SU-DHL-6 (cell line): Measurements from ENCODE around the gene DTHD1.

ENCODE experiments used
- H2AFZ ChIP-seq: fragments of 200-600 bp; sonication (generic); 2 replicates; pipeline ENCODE4 v1.6.1; 2014; ENCODE audit warnings: low read depth, mild to moderate bottlenecking, moderate library complexity, mixed read lengths, antibody characterized with exemption, low read length; ENCODE audit not compliant: severe bottlenecking
- H3F3A ChIP-seq: fragments of 200-600 bp; shearing (Covaris generic); 2 replicates; pipeline ENCODE4 v1.6.0; 2016; ENCODE audit warnings: antibody characterized with exemption, mild to moderate bottlenecking; ENCODE audit not compliant: insufficient read depth
- H3K27ac ChIP-seq: fragments of 200-600 bp; sonication (generic); 2 replicates; pipeline ENCODE4 v1.5.1; 2016; ENCODE audit warnings: low read depth, mild to moderate bottlenecking, low read length, moderate library complexity, mixed read lengths
- H3K27me3 ChIP-seq: fragments of 200-600 bp; sonication (generic), shearing (Covaris generic); 2 replicates; pipeline ENCODE4 v1.6.0; 2014; ENCODE audit warnings: mild to moderate bottlenecking, low read length
- H3K36me3 ChIP-seq: fragments of 200-600 bp; sonication (generic); 2 replicates; pipeline ENCODE4 v1.6.1; 2014; ENCODE audit warnings: mild to moderate bottlenecking, low read length, mixed read lengths
- H3K4me2 ChIP-seq: fragments of 300-600, 200-600 bp; shearing (Covaris generic), sonication (generic); 2 replicates; pipeline ENCODE4 v1.6.0; 2014; ENCODE audit warnings: low read length, low read depth, mild to moderate bottlenecking; ENCODE audit not compliant: poor library complexity, severe bottlenecking
- H3K4me3 ChIP-seq: fragments of 200-600 bp; sonication (generic); 2 replicates; pipeline ENCODE4 v1.5.1; 2014; ENCODE audit warnings: antibody characterized with exemption, low read length, mild to moderate bottlenecking, mixed read lengths; ENCODE audit not compliant: insufficient read depth, poor library complexity, severe bottlenecking
- H3K79me2 ChIP-seq: fragments of 200-600 bp; sonication (generic); 2 replicates; pipeline ENCODE4 v1.6.1; 2014; ENCODE audit warnings: mild to moderate bottlenecking, low read length, moderate library complexity; ENCODE audit not compliant: insufficient read depth
- H3K9ac ChIP-seq: fragments of 200-600 bp; sonication (generic); 2 replicates; pipeline ENCODE4 v1.7.0; 2014; ENCODE audit warnings: mild to moderate bottlenecking, low read length
- H3K9me2 ChIP-seq: fragments of 200-600 bp; sonication (generic); replicated peaks from 2 replicates; pipeline ENCODE4 v1.6.1; 2014; ENCODE audit warnings: low read length; ENCODE audit not compliant: insufficient read depth
- H3K9me3 ChIP-seq: fragments of 200-600 bp; sonication (generic); 2 replicates; pipeline ENCODE4 v1.6.1; 2014; ENCODE audit warnings: low read length, mixed read lengths; ENCODE audit not compliant: insufficient read depth
- H4K20me1 ChIP-seq: fragments of 200-600 bp; sonication (generic); 2 replicates; pipeline ENCODE4 v1.6.1; 2014; ENCODE audit warnings: low read depth, mild to moderate bottlenecking, antibody characterized with exemption, low read length, moderate library complexity, mixed read lengths
- CTCF ChIP-seq: fragments of 200-600 bp; sonication (generic); IDR thresholded peaks from one replicate; pipeline ENCODE4 v1.5.1; 2017; ENCODE audit warnings: antibody characterized with exemption, mild to moderate bottlenecking, low read length, moderate library complexity; ENCODE audit not compliant: insufficient read depth, poor library complexity, severe bottlenecking
- EZH2phosphoT487 ChIP-seq: fragments of 200-600 bp; sonication (generic), shearing (Covaris generic); conservative IDR thresholded peaks from 2 replicates; pipeline ENCODE4 v1.6.1; 2018; ENCODE audit warnings: mild to moderate bottlenecking, antibody characterized with exemption, low read length, moderate library complexity, mixed read lengths

DTHD1 gene

GRCh38 chr4:36385951-36386571, 104.6 kb downstream of the DTHD1 start:
- Histone ChIP-seq H3K9ac (no peak overlapping the region), H3F3A (no peaks in the 10 kb centered on the region), H3K79me2 (no peaks in the 10 kb centered on the region), H2AFZ (no peak overlapping the region), H3K36me3 (no peaks in the 10 kb centered on the region), H3K27ac (no peak overlapping the region), H3K9me2 (no peaks in the 10 kb centered on the region), H3K9me3 (no peaks in the 10 kb centered on the region), H3K4me2 (no peak overlapping the region), H3K27me3 (no peaks in the 10 kb centered on the region), H4K20me1 (no peaks in the 10 kb centered on the region), H3K4me3 (no peak overlapping the region)
- TF ChIP-seq EZH2phosphoT487 (no peak), CTCF (no peak)

- H4K20me1 ChIP-seq = no peaks in the 10 kb centered on the region
- H3K4me2 ChIP-seq = no peak overlapping the region
- H3K9me2 ChIP-seq = no peaks in the 10 kb centered on the region
- no peak overlapping the region for H2AFZ ChIP-seq
- no peak overlapping the region for H3K4me3 ChIP-seq
- H3F3A ChIP-seq = no peaks in the 10 kb centered on the region
- H3K9me3 ChIP-seq = no peaks in the 10 kb centered on the region
- H3K27me3 ChIP-seq = no peaks in the 10 kb centered on the region
- no peak for TF ChIP-seq CTCF
- TF ChIP-seq EZH2phosphoT487 = no peak
- H3K79me2 ChIP-seq = no peaks in the 10 kb centered on the region
- H3K9ac ChIP-seq = no peak overlapping the region
- H3K27ac ChIP-seq = no peak overlapping the region
- no peaks in the 10 kb centered on the region for H3K36me3 ChIP-seq
Measured at GRCh38 chr4:36386691-36387090, 105.3 kb downstream of the DTHD1 start.

GRCh38 chr4:36388710-36389109, 107.3 kb downstream of the DTHD1 start:
- Histone ChIP-seq H3K9me2 (no peaks in the 10 kb centered on the region), H3K27ac (no peak overlapping the region), H3K79me2 (no peaks in the 10 kb centered on the region), H3K27me3 (no peaks in the 10 kb centered on the region), H3K4me2 (no peak overlapping the region), H4K20me1 (no peaks in the 10 kb centered on the region), H2AFZ (no peak overlapping the region), H3K9me3 (no peaks in the 10 kb centered on the region), H3F3A (no peaks in the 10 kb centered on the region), H3K4me3 (no peak overlapping the region), H3K36me3 (no peaks in the 10 kb centered on the region), H3K9ac (no peak overlapping the region)
- TF ChIP-seq CTCF (no peak), EZH2phosphoT487 (no peak)
